Skeletal muscle tissue (tissue), 4 donors: ENCODE results near the gene SNX25. TPM values are rescaled to one million over a fixed set of nuclear protein-coding genes. Genes with fewer than 3 reads are reported as not detected.

Experiments used
- H3K27ac ChIP-seq: one replicate; pipeline ENCODE4 v1.7.0; 2013; ENCODE audit warnings: mild to moderate bottlenecking, low read depth, low read length, inconsistent platforms
- H3K27me3 ChIP-seq, 3 donors: one replicate each; pipeline ENCODE4 v1.7.0; 2013; ENCODE audit warnings: low read length in 3 of 3; ENCODE audit not compliant: control insufficient read depth in 3 of 3, insufficient read depth in 3 of 3
- H3K36me3 ChIP-seq, 3 donors: one replicate each; pipeline ENCODE4 v1.7.0; 2013; ENCODE audit warnings: low read length in 3 of 3; ENCODE audit not compliant: control insufficient read depth in 3 of 3, insufficient read depth in 3 of 3
- H3K4me1 ChIP-seq, 3 donors: one replicate each; pipeline ENCODE4 v1.7.0; 2013; ENCODE audit warnings: low read length in 3 of 3, mild to moderate bottlenecking in 3 of 3; ENCODE audit not compliant: control insufficient read depth in 3 of 3, insufficient read depth in 3 of 3
- H3K4me3 ChIP-seq, 3 donors: one replicate each; pipeline ENCODE4 v1.7.0; 2013; ENCODE audit warnings: low read length in 3 of 3
- H3K9ac ChIP-seq, 3 donors: one replicate each; pipeline ENCODE4 v1.7.0; 2013; ENCODE audit warnings: low read length in 3 of 3, mild to moderate bottlenecking in 3 of 3, moderate library complexity in 2 of 3, low read depth in 1 of 3
- H3K9me3 ChIP-seq, 3 donors: one replicate each; pipeline ENCODE4 v1.7.0; 2013; ENCODE audit warnings: low read length in 3 of 3; ENCODE audit not compliant: control insufficient read depth in 3 of 3
- total RNA-seq: library from RNA; depleted of rRNA; stranded (reverse); fragments of >200 nt; gene quantifications from one replicate; pipeline ENCODE4 v1.2.3, GENCODE V29; 2014
- donor health status: Osteomylitis.

The SNX25 gene
- total RNA-seq, 1 donor from 2014 or later, result 12.5 TPM

GRCh38 chr4:185242749-185243533 lies 33.5 kb downstream of the SNX25 start:
- Histone ChIP-seq H3K9me3 (no peaks in the 10 kb centered on the region), H3K27ac (no peak overlapping the region), H3K4me1 (peaks cover 0 to 2% (median 0%) of the 10 kb centered on the region in 3 donors), H3K4me3 (no peak overlapping the region), H3K9ac (no peak overlapping the region), H3K27me3 (no peaks in the 10 kb centered on the region), H3K36me3 (no peaks in the 10 kb centered on the region)

GRCh38 chr4:185243879-185244278 lies 34.5 kb downstream of the SNX25 start:
- Histone ChIP-seq H3K27me3 (no peaks in the 10 kb centered on the region), H3K9me3 (no peaks in the 10 kb centered on the region), H3K4me3 (no peak overlapping the region), H3K36me3 (no peaks in the 10 kb centered on the region), H3K27ac (no peak overlapping the region), H3K4me1 (peaks cover 0 to 2% (median 0%) of the 10 kb centered on the region in 3 donors), H3K9ac (no peak overlapping the region)

- no peaks in the 10 kb centered on the region for H3K9me3 ChIP-seq
- no peak overlapping the region for H3K4me3 ChIP-seq
- H3K27ac ChIP-seq, result no peak overlapping the region
- H3K9ac ChIP-seq, result no peak overlapping the region
- H3K36me3 ChIP-seq, result no peaks in the 10 kb centered on the region
- H3K27me3 ChIP-seq, result no peaks in the 10 kb centered on the region
- H3K4me1 ChIP-seq, result peaks cover 0 to 2% (median 0%) of the 10 kb centered on the region in 3 donors
Measured at GRCh38 chr4:185244763-185245162, 35.4 kb downstream of the SNX25 start.

- H3K9me3 ChIP-seq, result no peaks in the 10 kb centered on the region
- no peaks in the 10 kb centered on the region for H3K27me3 ChIP-seq
- H3K4me3 ChIP-seq, result no peak overlapping the region
- H3K27ac ChIP-seq, result no peak overlapping the region
- H3K36me3 ChIP-seq, result no peaks in the 10 kb centered on the region
- peaks cover 0 to 2% (median 0%) of the 10 kb centered on the region in 3 donors for H3K4me1 ChIP-seq
- no peak overlapping the region for H3K9ac ChIP-seq
Measured at GRCh38 chr4:185246453-185246852, 37.1 kb downstream of the SNX25 start.

GRCh38 chr4:185247151-185247550 lies 37.8 kb downstream of the SNX25 start:
- no peaks in the 10 kb centered on the region for H3K36me3 ChIP-seq
- H3K4me1 ChIP-seq, result peaks cover 0 to 2% (median 0%) of the 10 kb centered on the region in 3 donors
- no peaks in the 10 kb centered on the region for H3K27me3 ChIP-seq
- no peaks in the 10 kb centered on the region for H3K9me3 ChIP-seq
- H3K9ac ChIP-seq, result no peak overlapping the region
- H3K4me3 ChIP-seq, result no peak overlapping the region
- H3K27ac ChIP-seq, result no peak overlapping the region

- Histone ChIP-seq H3K27me3 (no peaks in the 10 kb centered on the region), H3K9me3 (no peaks in the 10 kb centered on the region), H3K4me1 (no peaks in the 10 kb centered on the region), H3K27ac (no peak overlapping the region), H3K9ac (no peak overlapping the region), H3K4me3 (no peak overlapping the region), H3K36me3 (no peaks in the 10 kb centered on the region)
Measured at GRCh38 chr4:185248393-185249039, 39.1 kb downstream of the SNX25 start.

- Histone ChIP-seq H3K9me3 (no peaks in the 10 kb centered on the region), H3K4me1 (no peaks in the 10 kb centered on the region), H3K9ac (no peak overlapping the region), H3K27ac (no peak overlapping the region), H3K27me3 (no peaks in the 10 kb centered on the region), H3K4me3 (no peak overlapping the region), H3K36me3 (no peaks in the 10 kb centered on the region)
Measured at GRCh38 chr4:185249105-185249504, 39.7 kb downstream of the SNX25 start.

GRCh38 chr4:185254434-185254833 lies 45.0 kb downstream of the SNX25 start:
- H3K9me3 ChIP-seq, result no peaks in the 10 kb centered on the region
- no peaks in the 10 kb centered on the region for H3K36me3 ChIP-seq
- H3K9ac ChIP-seq, result no peak overlapping the region
- no peak overlapping the region for H3K27ac ChIP-seq
- peaks cover 0 to 6% (median 5%) of the 10 kb centered on the region in 3 donors for H3K4me1 ChIP-seq
- no peak overlapping the region for H3K4me3 ChIP-seq
- no peaks in the 10 kb centered on the region for H3K27me3 ChIP-seq

- no peaks in the 10 kb centered on the region for H3K36me3 ChIP-seq
- H3K4me1 ChIP-seq, result peaks cover 0 to 6% (median 5%) of the 10 kb centered on the region in 3 donors
- peak overlapping the region in 1 of 3 donors; percentile 1 for H3K9ac ChIP-seq
- no peaks in the 10 kb centered on the region for H3K27me3 ChIP-seq
- H3K9me3 ChIP-seq, result no peaks in the 10 kb centered on the region
- H3K27ac ChIP-seq, result no peak overlapping the region
- H3K4me3 ChIP-seq, result peak overlapping the region in 1 of 3 donors; percentile 44
Measured at GRCh38 chr4:185255868-185256267, 46.5 kb downstream of the SNX25 start.

GRCh38 chr4:185256446-185256845 lies 47.0 kb downstream of the SNX25 start:
- H3K9ac ChIP-seq, result no peak overlapping the region
- H3K27ac ChIP-seq, result no peak overlapping the region
- H3K36me3 ChIP-seq, result no peaks in the 10 kb centered on the region
- H3K4me1 ChIP-seq, result peaks cover 0 to 6% (median 5%) of the 10 kb centered on the region in 3 donors
- no peak overlapping the region for H3K4me3 ChIP-seq
- no peaks in the 10 kb centered on the region for H3K27me3 ChIP-seq
- H3K9me3 ChIP-seq, result no peaks in the 10 kb centered on the region
